IPS-11a (cell line): ENCODE results near the gene RYR3.
"Not testable (repeated sequence)": the region's sequence is repeated elsewhere in the genome, so short reads cannot be mapped to it uniquely, and the experiment has no call there.

ENCODE experiments used
- H3K4me3 ChIP-seq: one replicate; pipeline ENCODE4 v1.5.1; 2013; ENCODE audit warnings: low read depth, low read length, control low read depth

Gene RYR3

GRCh38 chr15:33819499-33819898, 508.7 kb downstream of the RYR3 start:
- not testable (repeated sequence) for H3K4me3 ChIP-seq

- H3K4me3 ChIP-seq, result no peak overlapping the region
Observed at GRCh38 chr15:33822479-33822878, 511.7 kb downstream of the RYR3 start.

- H3K4me3 ChIP-seq, result no peak overlapping the region
Observed at GRCh38 chr15:33823119-33823518, 512.4 kb downstream of the RYR3 start.

- H3K4me3 ChIP-seq, result no peak overlapping the region
Observed at GRCh38 chr15:33825453-33825852, 514.7 kb downstream of the RYR3 start.

- H3K4me3 ChIP-seq, result no peak overlapping the region
Observed at GRCh38 chr15:33826201-33826600, 515.4 kb downstream of the RYR3 start.

- no peak overlapping the region for H3K4me3 ChIP-seq
Observed at GRCh38 chr15:33830351-33830750, 519.6 kb downstream of the RYR3 start.

GRCh38 chr15:33831646-33832045, 520.9 kb downstream of the RYR3 start:
- H3K4me3 ChIP-seq, result no peak overlapping the region

- H3K4me3 ChIP-seq, result no peak overlapping the region
Observed at GRCh38 chr15:33834892-33835743, 524.4 kb downstream of the RYR3 start.

- no peak overlapping the region for H3K4me3 ChIP-seq
Observed at GRCh38 chr15:33837294-33837693, 526.5 kb downstream of the RYR3 start.

- H3K4me3 ChIP-seq, result no peak overlapping the region
Observed at GRCh38 chr15:33839540-33839939, 528.8 kb downstream of the RYR3 start.

- H3K4me3 ChIP-seq, result no peak overlapping the region
Observed at GRCh38 chr15:33840615-33841014, 529.8 kb downstream of the RYR3 start.

- H3K4me3 ChIP-seq, result no peak overlapping the region
Observed at GRCh38 chr15:33844186-33844585, 533.4 kb downstream of the RYR3 start.

- H3K4me3 ChIP-seq, result no peak overlapping the region
Observed at GRCh38 chr15:33844597-33844996, 533.8 kb downstream of the RYR3 start.

- no peak overlapping the region for H3K4me3 ChIP-seq
Observed at GRCh38 chr15:33846142-33846541, 535.4 kb downstream of the RYR3 start.

GRCh38 chr15:33846862-33847261, 536.1 kb downstream of the RYR3 start:
- no peak overlapping the region for H3K4me3 ChIP-seq

- no peak overlapping the region for H3K4me3 ChIP-seq
Observed at GRCh38 chr15:33848011-33848410, 537.2 kb downstream of the RYR3 start.

- H3K4me3 ChIP-seq, result no peak overlapping the region
Observed at GRCh38 chr15:33851079-33851478, 540.3 kb downstream of the RYR3 start.

GRCh38 chr15:33852094-33852493, 541.3 kb downstream of the RYR3 start:
- no peak overlapping the region for H3K4me3 ChIP-seq

GRCh38 chr15:33852570-33852969, 541.8 kb downstream of the RYR3 start:
- H3K4me3 ChIP-seq, result no peak overlapping the region

- no peak overlapping the region for H3K4me3 ChIP-seq
Observed at GRCh38 chr15:33857726-33858125, 547.0 kb downstream of the RYR3 start.

- H3K4me3 ChIP-seq, result no peak overlapping the region
Observed at GRCh38 chr15:33858836-33859235, 548.1 kb downstream of the RYR3 start.

GRCh38 chr15:33859992-33860545, 549.3 kb downstream of the RYR3 start:
- no peak overlapping the region for H3K4me3 ChIP-seq

GRCh38 chr15:33860754-33861153, 550.0 kb downstream of the RYR3 start:
- no peak overlapping the region for H3K4me3 ChIP-seq
